ENCODE measurements around the gene BRICD5.

BRICD5 gene

GRCh38 chr16:2199095-2199494 is 11.6 kb downstream of the BRICD5 start:
- no peak for DNase-seq (ENCODE audit: low read depth in 2 of 2)

- no peak for DNase-seq (ENCODE audit: low read depth in 2 of 2)
Measured at GRCh38 chr16:2198283-2198682, 12.4 kb downstream of the BRICD5 start.

GRCh38 chr16:2197765-2198164 is 12.9 kb downstream of the BRICD5 start:
- no peak for DNase-seq (ENCODE audit: low read depth in 2 of 2)

GRCh38 chr16:2196981-2197511 is 13.6 kb downstream of the BRICD5 start:
- no peak for DNase-seq (ENCODE audit: low read depth in 2 of 2)

GRCh38 chr16:2196162-2196980 is 14.3 kb downstream of the BRICD5 start, which contains the start of gene CASKIN1:
CASKIN1 (minus strand) TSS chr16:2196605; CDS start chr16:2196432, 173 bp downstream.
- no peak for DNase-seq (ENCODE audit: low read depth in 2 of 2)

GRCh38 chr16:2195322-2196161 is 15.1 kb downstream of the BRICD5 start:
- DNase-seq (ENCODE audit: low read depth in 2 of 2), result no peak

- DNase-seq (ENCODE audit: low read depth in 2 of 2), result no peak
Measured at GRCh38 chr16:2194852-2195321, 15.8 kb downstream of the BRICD5 start.

GRCh38 chr16:2194166-2194834 is 16.4 kb downstream of the BRICD5 start:
- no peak for DNase-seq (ENCODE audit: low read depth in 2 of 2)

- DNase-seq (ENCODE audit: low read depth in 2 of 2), result no peak
Measured at GRCh38 chr16:2191446-2191706, 19.3 kb downstream of the BRICD5 start.

GRCh38 chr16:2190659-2191445 is 19.8 kb downstream of the BRICD5 start:
- no peak for DNase-seq (ENCODE audit: low read depth in 2 of 2)

GRCh38 chr16:2190002-2190658 is 20.5 kb downstream of the BRICD5 start:
- no peak for DNase-seq (ENCODE audit: low read depth in 2 of 2)

GRCh38 chr16:2189252-2189893 is 21.3 kb downstream of the BRICD5 start:
- no peak for DNase-seq (ENCODE audit: low read depth in 2 of 2)

GRCh38 chr16:2188395-2188794 is 22.3 kb downstream of the BRICD5 start:
- no peak for DNase-seq (ENCODE audit: low read depth in 2 of 2)

- DNase-seq (ENCODE audit: low read depth in 2 of 2), result no peak
Measured at GRCh38 chr16:2187212-2187611, 23.5 kb downstream of the BRICD5 start.

GRCh38 chr16:2186505-2186904 is 24.2 kb downstream of the BRICD5 start:
- DNase-seq (ENCODE audit: low read depth in 2 of 2), result no peak

GRCh38 chr16:2186064-2186463 is 24.6 kb downstream of the BRICD5 start:
- no peak for DNase-seq (ENCODE audit: low read depth in 2 of 2)

GRCh38 chr16:2184962-2185361 is 25.7 kb downstream of the BRICD5 start:
- no peak for DNase-seq (ENCODE audit: low read depth in 2 of 2)

GRCh38 chr16:2184346-2184745 is 26.3 kb downstream of the BRICD5 start:
- no peak for DNase-seq (ENCODE audit: low read depth in 2 of 2)

GRCh38 chr16:2183671-2184070 is 27.0 kb downstream of the BRICD5 start:
- no peak for DNase-seq (ENCODE audit: low read depth in 2 of 2)

GRCh38 chr16:2181952-2182351 is 28.7 kb downstream of the BRICD5 start:
- no peak for DNase-seq (ENCODE audit: low read depth in 2 of 2)
